ENCODE measurements around the gene SCARF2. TPM values are rescaled to one million over a fixed set of nuclear protein-coding genes. Genes with fewer than 3 reads are reported as not detected.

Gene SCARF2
- 0.59 to 1.2 TPM (median 0.92 TPM) in 5 replicates for total RNA-seq (2022; extraction: Qiagen RNA extraction; ENCODE audit: low read depth)

DNA sequence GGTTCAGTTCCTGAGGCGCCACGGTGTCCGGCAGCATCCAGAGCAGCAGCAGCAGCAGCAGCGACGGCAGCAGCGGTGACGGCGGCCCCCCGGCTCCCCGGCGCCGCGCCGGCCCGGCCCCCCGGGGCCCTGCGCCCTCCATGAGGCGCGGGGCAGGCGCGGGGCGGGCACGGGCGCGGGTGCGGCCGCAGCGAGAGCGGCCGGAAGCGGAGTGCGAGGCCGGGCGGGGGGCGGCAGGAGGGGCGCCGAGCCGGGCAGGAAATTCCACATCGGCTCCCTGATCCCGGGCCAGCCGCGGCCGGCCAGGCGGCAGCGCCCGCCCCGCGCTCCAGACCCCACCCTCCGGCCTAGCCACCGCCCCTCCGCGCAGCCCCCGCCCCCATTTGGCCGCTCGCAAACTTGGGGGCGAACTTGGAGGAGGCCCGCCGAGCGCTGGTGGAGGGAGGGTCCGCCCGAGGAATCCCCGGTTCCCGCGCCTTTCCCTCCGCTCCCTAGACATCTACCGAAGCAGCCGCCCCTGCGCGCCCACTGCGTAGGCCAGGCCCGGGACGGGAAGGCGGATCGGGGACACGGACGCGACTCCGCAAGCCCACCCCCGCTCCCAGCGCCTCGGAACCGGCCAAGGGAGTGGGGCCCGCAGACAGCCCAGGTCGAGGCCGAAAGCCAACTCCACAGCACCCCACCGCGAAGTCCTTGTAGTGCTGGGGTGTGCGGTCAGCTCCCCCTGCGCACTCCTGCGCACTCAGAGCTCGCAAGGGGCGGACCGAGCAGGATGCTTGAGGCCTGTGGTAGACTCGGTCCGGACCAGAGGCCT is at the start of gene SCARF2:
TSS of gene SCARF2 (minus strand) at position 213 of the 814 bp plus-strand sequence. CDS start at position 142, 71 bp downstream.

GRCh38 chr22:20393705-20394476 is 43.7 kb downstream of the SCARF2 start, which contains the start of gene ZNF74:
TSS of gene ZNF74 (plus strand) at chr22:20394151. CDS start at chr22:20394629, 478 bp downstream.

Other genes starting within 250 kb of the SCARF2 start
- 5.4 to 14.5 TPM (median 13.8 TPM) in 5 replicates for gene RTN4R, start 169.5 kb downstream of the SCARF2 start, total RNA-seq (2022; extraction: Qiagen RNA extraction; ENCODE audit: low read depth)
- 22.6 to 46.3 TPM (median 41.0 TPM) in 5 replicates for gene DGCR6L, start 117.8 kb downstream of the SCARF2 start, total RNA-seq (2022; extraction: Qiagen RNA extraction; ENCODE audit: low read depth)
- gene ZNF74, start 43.7 kb downstream of the SCARF2 start, total RNA-seq (2022; extraction: Qiagen RNA extraction; ENCODE audit: low read depth) = 4.4 to 7.9 TPM (median 6.6 TPM) in 5 replicates
- gene KLHL22, start 58.0 kb upstream of the SCARF2 start, total RNA-seq (2022; extraction: Qiagen RNA extraction; ENCODE audit: low read depth) = 8.0 to 10.7 TPM (median 9.2 TPM) in 5 replicates
- gene MED15, start 69.8 kb upstream of the SCARF2 start, total RNA-seq (2022; extraction: Qiagen RNA extraction; ENCODE audit: low read depth) = 34.6 to 63.6 TPM (median 54.0 TPM) in 5 replicates

All from A549 treated with ZK216348 at 1 μM for 4 hours (cell line).